ENCODE results near the gene ATP11C. TPM values are rescaled to one million over a fixed set of nuclear protein-coding genes. Genes with fewer than 3 reads are reported as not detected.

ATP11C gene
- total and polyA plus RNA-seq, 9 of the 15 experiments (the other 6 are each of a cell fraction or from before 2014, with no cell fraction given), result 18.2 to 42.2 (median 29.4) TPM

DNA sequence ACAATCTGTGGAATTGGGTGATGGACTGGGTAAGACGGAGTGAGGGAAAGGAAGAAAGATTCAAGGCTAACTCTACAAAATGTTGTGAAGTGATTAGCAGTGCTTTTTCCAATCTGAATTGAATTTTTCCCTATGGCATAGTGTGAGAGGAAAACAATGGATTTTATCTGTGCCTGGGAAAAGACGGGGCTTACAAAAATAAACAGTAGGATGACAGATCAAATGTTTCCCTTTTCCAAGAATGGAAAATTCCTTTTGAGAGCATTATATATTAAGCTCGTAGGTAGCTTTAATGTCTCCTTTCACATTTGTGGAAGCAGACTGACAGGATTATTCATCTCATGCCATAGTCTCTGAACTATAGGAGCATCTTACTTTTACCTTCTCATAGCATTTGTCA, 27.8 kb downstream of the ATP11C start:
- DNase-seq (ENCODE audit: extremely low read depth in 1 of 4, low spot score in 3 of 4) (no peak), FAIRE-seq (no peak), ATAC-seq (no peak)
- no peak overlapping the region for H2AFZ ChIP-seq (ENCODE audit: low read depth, low read length)
- no peak overlapping the region for H3K4me2 ChIP-seq (ENCODE audit: insufficient read depth, low read length)
- H3K27ac ChIP-seq (ENCODE audit: extremely low read depth, low read depth, low read length), result no peak overlapping the region
- H3K4me3 ChIP-seq, result no peak overlapping the region
- H4K20me1 ChIP-seq (replicated peaks; ENCODE audit: control insufficient read depth, insufficient read depth, low read length), result no peaks in the 10 kb centered on the region
- in situ Hi-C loops (cut with MboI) (no loop called here), intact Hi-C loops (cut with micrococcal nuclease) (no loop called here)
- CTCF ChIA-PET (ENCODE audit: low intra/inter-chr PET ratio), result no interaction called here
- peaks cover 3% of the 10 kb centered on the region; the same call in 1 of the 3 replicates for H3K79me2 ChIP-seq (ENCODE audit: control insufficient read depth, insufficient read depth, low read length)
- no peaks in the 10 kb centered on the region for H3K27me3 ChIP-seq (ENCODE audit: control insufficient read depth in 2 of 2, insufficient read depth in 2 of 2, low read length in 2 of 2)
- no peak overlapping the region for H3K9ac ChIP-seq (ENCODE audit: insufficient read depth in 1 of 2, low read depth in 2 of 2, low read length in 2 of 2)
- 94% methylated on average over 3 of the region's 3 CpGs for WGBS (ENCODE audit: insufficient coverage, low coverage, missing lambda C conversion rate)
- no peaks in the 10 kb centered on the region for H3K4me1 ChIP-seq (replicated peaks in 1 of 2; ENCODE audit: control insufficient read depth in 2 of 2, insufficient read depth in 2 of 2, low read length in 2 of 2)
- no peaks in the 10 kb centered on the region for H3K9me3 ChIP-seq (replicated peaks; ENCODE audit: control insufficient read depth, insufficient read depth, low read depth, low read length)
- no peaks in the 10 kb centered on the region; the same call in 2 of the 3 replicates for H3K36me3 ChIP-seq (ENCODE audit: control insufficient read depth, insufficient read depth, low read length)
- no TSS peak for BruUV-seq (replicated peaks)
- H3K9me1 ChIP-seq (ENCODE audit: control insufficient read depth, insufficient read depth, low read length), result no peaks in the 10 kb centered on the region
- POLR2A ChIA-PET, result interaction anchor here (0.6 kb wide), 1 partner anchor 27 kb away, joined by 3 read pairs; no protein-coding TSS in a partner anchor
- TF ChIP-seq PML (IDR thresholded peaks at IDR 0.05; ENCODE audit: low read length) (no peak), ZNF76 (CRISPR knock-in tag; IDR thresholded peaks at IDR 0.05; ENCODE audit: borderline replicate concordance) (no peak), ETV1 (tag; conservative IDR thresholded peaks at IDR 0.05; ENCODE audit: low read depth) (no peak), ZC3H8 (IDR thresholded peaks at IDR 0.05) (no peak), MAFF (IDR thresholded peaks at IDR 0.05; ENCODE audit: low read length) (no peak), PURB (CRISPR knock-in tag; IDR thresholded peaks at IDR 0.05; ENCODE audit: low read depth) (no peak), ETV5 (CRISPR knock-in tag; IDR thresholded peaks at IDR 0.05; ENCODE audit: low read depth) (no peak), GABPB2 (CRISPR knock-in tag; conservative IDR thresholded peaks at IDR 0.05) (no peak), RUNX1 (IDR thresholded peaks at IDR 0.05; ENCODE audit: low read depth) (no peak), EP300 (IDR thresholded peaks at IDR 0.05; ENCODE audit: low read length) (no peak), MTA3 (IDR thresholded peaks at IDR 0.05; ENCODE audit: borderline replicate concordance) (no peak), YY1 (IDR thresholded peaks at IDR 0.05; ENCODE audit: borderline replicate concordance in 1 of 3, control insufficient read depth in 1 of 3, extremely low read depth in 1 of 3, insufficient read depth in 3 of 3, insufficient read length in 1 of 3, insufficient replicate concordance in 2 of 3, low read depth in 1 of 3, low read length in 2 of 3) (no peak), ZC3H4 (CRISPR knock-in tag; IDR thresholded peaks at IDR 0.05; ENCODE audit: borderline replicate concordance) (no peak)
- TF ChIP-seq, protein P1, sequence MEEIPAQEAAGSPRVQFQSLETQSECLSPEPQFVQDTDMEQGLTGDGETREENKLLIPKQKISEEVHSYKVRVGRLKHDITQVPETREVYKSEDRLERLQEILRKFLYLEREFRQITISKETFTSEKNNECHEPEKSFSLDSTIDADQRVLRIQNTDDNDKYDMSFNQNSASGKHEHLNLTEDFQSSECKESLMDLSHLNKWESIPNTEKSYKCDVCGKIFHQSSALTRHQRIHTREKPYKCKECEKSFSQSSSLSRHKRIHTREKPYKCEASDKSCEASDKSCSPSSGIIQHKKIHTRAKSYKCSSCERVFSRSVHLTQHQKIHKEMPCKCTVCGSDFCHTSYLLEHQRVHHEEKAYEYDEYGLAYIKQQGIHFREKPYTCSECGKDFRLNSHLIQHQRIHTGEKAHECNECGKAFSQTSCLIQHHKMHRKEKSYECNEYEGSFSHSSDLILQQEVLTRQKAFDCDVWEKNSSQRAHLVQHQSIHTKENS (CRISPR knock-in tag; IDR thresholded peaks at IDR 0.05), result no peak
- TF ChIP-seq, protein P2, sequence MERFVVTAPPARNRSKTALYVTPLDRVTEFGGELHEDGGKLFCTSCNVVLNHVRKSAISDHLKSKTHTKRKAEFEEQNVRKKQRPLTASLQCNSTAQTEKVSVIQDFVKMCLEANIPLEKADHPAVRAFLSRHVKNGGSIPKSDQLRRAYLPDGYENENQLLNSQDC (CRISPR knock-in tag; IDR thresholded peaks at IDR 0.05), result no peak
- TF ChIP-seq, protein P3, sequence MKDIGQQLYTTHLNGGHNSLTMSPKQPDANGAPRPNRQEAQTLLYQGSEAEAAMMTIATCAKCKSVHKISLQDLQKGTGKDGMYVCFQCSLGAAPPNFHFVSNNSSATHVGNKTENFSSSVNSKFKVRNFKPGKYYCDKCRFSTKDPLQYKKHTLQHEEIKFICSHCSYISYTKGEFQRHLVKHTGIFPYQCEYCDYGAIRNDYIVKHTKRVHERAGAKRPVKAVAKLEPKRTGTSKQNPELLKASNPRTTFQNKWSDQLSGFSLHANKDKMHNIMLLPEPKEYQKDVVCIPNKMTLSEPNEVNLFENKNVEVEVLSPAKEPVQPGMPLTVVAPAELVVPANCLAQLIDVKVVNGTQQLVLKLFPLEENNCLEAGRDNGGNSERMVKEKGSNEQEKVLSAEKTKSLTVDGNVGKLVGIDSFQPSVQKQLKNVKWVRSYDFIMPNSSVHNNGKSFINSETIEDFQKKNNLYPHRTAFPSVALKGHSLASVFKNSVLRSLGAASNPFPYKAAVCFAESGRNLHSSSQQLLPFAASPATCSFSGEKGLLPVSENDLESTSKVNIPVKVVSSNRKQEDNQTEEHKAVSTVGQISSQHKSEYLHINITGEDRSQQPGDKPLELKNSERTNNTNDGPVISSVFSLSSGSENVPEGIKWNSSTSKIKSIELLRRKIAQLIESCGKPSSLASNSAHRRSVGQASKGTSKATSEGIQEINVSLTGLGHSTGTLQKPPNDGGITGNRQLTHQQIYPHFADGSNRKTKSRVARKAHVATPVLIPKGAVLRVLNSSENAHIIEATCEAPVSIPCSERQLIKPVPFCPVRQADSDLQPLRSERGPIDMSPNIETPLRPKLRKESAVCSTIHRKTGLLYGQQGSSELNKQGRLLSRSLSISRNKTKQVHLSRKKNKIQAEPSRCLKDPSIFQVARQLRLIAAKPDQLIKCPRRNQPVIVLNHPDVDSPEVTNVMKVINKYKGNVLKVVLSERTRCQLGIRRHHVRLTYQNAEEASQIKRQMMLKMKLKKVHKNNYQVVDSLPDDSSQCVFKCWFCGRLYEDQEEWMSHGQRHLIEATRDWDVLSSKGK (CRISPR knock-in tag; IDR thresholded peaks at IDR 0.05), result no peak
- TF ChIP-seq, protein P4, sequence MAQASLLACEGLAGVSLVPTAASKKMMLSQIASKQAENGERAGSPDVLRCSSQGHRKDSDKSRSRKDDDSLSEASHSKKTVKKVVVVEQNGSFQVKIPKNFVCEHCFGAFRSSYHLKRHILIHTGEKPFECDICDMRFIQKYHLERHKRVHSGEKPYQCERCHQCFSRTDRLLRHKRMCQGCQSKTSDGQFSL (CRISPR knock-in tag; IDR thresholded peaks at IDR 0.05), result no peak
- TF ChIP-seq, protein P4 (tag; IDR thresholded peaks at IDR 0.05), result no peak

Measured in K562 (cell line).